ENCODE data around the gene ARHGAP27. TPM values are rescaled to one million over a fixed set of nuclear protein-coding genes. Genes with fewer than 3 reads are reported as not detected.

The ARHGAP27 gene
- total and polyA plus RNA-seq, 2 of the 13 experiments (the other 11 are each of a cell fraction or from before 2014, with no cell fraction given) = 15.5 to 18.9 TPM

DNA sequence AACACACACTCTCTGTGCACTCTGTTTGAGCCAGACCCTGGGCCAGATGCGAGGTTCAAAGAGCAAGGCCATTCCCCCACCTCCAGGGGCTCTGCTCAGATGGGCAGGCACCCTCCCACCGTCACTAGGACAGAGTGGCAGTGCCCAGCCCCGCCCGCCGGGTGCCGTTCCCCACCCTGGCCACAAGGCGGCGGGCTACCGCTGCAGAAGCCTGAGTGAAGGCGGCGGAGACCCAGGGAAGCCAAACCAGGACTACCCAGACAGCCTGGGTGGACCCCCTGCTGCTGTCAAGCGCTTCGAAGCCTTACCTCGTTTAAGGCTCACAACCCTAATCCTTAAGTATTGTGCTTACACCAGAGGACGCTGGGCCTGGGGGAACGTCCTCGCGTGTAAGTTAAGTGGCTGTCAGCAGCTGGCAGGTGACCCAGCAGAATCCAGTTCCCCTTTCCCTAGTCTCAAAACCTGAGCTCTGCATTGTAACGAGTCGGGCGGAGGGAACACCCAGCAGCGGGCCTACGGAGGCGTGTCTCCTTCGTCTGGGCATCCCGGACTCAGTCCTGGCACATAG lies 4.5 kb downstream of the ARHGAP27 start (continued):
- TF ChIP-seq ZBTB21 (CRISPR knock-in tag; IDR thresholded peaks at IDR 0.05) (no peak), CHD4 (IDR thresholded peaks at IDR 0.05; ENCODE audit: borderline replicate concordance, low read length) (no peak), ZBTB34 (CRISPR knock-in tag; IDR thresholded peaks at IDR 0.05) (no peak), ZNF333 (CRISPR knock-in tag; IDR thresholded peaks at IDR 0.05; ENCODE audit: borderline replicate concordance) (no peak; the same call in 1 of the 2 replicates), ZNF607 (CRISPR knock-in tag; IDR thresholded peaks at IDR 0.05; ENCODE audit: borderline replicate concordance) (0 out of 2 replicates have a peak, but pooled peaks have one; percentile 13), ZNF629 (CRISPR knock-in tag; conservative IDR thresholded peaks at IDR 0.05) (no peak), KDM3A (CRISPR knock-in tag; IDR thresholded peaks at IDR 0.05; ENCODE audit: low read depth) (peak; percentile 74; the same call in 1 of the 2 replicates), ZNF678 (CRISPR knock-in tag; IDR thresholded peaks at IDR 0.05) (no peak), ISL2 (CRISPR knock-in tag; IDR thresholded peaks at IDR 0.05) (no peak), ZNF136 (CRISPR knock-in tag; IDR thresholded peaks at IDR 0.05; ENCODE audit: low read depth) (no peak), ZNF567 (CRISPR knock-in tag; IDR thresholded peaks at IDR 0.05; ENCODE audit: borderline replicate concordance) (no peak), HMGXB4 (CRISPR knock-in tag; IDR thresholded peaks at IDR 0.05; ENCODE audit: borderline replicate concordance in 1 of 2, low read depth in 1 of 2) (peak; percentile 78 to 91), MAFK (conservative IDR thresholded peaks at IDR 0.05 in 1 of 2, IDR thresholded peaks at IDR 0.05 in 1 of 2; ENCODE audit: low read length in 2 of 2) (no peak), ZBTB37 (CRISPR knock-in tag; IDR thresholded peaks at IDR 0.05) (no peak), HOXA7 (CRISPR knock-in tag; IDR thresholded peaks at IDR 0.05) (no peak)
- TF ChIP-seq, protein P1, sequence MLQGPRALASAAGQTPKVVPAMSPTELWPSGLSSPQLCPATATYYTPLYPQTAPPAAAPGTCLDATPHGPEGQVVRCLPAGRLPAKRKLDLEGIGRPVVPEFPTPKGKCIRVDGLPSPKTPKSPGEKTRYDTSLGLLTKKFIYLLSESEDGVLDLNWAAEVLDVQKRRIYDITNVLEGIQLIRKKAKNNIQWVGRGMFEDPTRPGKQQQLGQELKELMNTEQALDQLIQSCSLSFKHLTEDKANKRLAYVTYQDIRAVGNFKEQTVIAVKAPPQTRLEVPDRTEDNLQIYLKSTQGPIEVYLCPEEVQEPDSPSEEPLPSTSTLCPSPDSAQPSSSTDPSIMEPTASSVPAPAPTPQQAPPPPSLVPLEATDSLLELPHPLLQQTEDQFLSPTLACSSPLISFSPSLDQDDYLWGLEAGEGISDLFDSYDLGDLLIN (CRISPR knock-in tag; IDR thresholded peaks at IDR 0.05; ENCODE audit: borderline replicate concordance) = no peak
- TF ChIP-seq, protein P2, sequence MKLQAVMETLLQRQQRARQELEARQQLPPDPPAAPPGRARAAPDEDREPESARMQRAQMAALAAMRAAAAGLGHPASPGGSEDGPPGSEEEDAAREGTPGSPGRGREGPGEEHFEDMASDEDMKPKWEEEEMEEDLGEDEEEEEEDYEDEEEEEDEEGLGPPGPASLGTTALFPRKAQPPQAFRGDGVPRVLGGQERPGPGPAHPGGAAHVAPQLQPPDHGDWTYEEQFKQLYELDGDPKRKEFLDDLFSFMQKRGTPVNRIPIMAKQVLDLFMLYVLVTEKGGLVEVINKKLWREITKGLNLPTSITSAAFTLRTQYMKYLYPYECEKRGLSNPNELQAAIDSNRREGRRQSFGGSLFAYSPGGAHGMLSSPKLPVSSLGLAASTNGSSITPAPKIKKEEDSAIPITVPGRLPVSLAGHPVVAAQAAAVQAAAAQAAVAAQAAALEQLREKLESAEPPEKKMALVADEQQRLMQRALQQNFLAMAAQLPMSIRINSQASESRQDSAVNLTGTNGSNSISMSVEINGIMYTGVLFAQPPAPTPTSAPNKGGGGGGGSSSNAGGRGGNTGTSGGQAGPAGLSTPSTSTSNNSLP (IDR thresholded peaks at IDR 0.05; ENCODE audit: low read depth, low read length) = no peak
- TF ChIP-seq, protein P3, sequence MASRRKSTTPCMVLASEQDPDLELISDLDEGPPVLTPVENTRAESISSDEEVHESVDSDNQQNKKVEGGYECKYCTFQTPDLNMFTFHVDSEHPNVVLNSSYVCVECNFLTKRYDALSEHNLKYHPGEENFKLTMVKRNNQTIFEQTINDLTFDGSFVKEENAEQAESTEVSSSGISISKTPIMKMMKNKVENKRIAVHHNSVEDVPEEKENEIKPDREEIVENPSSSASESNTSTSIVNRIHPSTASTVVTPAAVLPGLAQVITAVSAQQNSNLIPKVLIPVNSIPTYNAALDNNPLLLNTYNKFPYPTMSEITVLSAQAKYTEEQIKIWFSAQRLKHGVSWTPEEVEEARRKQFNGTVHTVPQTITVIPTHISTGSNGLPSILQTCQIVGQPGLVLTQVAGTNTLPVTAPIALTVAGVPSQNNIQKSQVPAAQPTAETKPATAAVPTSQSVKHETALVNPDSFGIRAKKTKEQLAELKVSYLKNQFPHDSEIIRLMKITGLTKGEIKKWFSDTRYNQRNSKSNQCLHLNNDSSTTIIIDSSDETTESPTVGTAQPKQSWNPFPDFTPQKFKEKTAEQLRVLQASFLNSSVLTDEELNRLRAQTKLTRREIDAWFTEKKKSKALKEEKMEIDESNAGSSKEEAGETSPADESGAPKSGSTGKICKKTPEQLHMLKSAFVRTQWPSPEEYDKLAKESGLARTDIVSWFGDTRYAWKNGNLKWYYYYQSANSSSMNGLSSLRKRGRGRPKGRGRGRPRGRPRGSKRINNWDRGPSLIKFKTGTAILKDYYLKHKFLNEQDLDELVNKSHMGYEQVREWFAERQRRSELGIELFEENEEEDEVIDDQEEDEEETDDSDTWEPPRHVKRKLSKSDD (CRISPR knock-in tag; IDR thresholded peaks at IDR 0.05; ENCODE audit: low read depth) = no peak

Measured in HepG2 (cell line).